ENCODE measurements around the gene PSMB1. TPM values are rescaled to one million over a fixed set of nuclear protein-coding genes. Genes with fewer than 3 reads are reported as not detected.

Gene PSMB1
- total and polyA plus RNA-seq, 4 experiments from 2014 or later: 94.2 to 705 (median 272) TPM

DNA sequence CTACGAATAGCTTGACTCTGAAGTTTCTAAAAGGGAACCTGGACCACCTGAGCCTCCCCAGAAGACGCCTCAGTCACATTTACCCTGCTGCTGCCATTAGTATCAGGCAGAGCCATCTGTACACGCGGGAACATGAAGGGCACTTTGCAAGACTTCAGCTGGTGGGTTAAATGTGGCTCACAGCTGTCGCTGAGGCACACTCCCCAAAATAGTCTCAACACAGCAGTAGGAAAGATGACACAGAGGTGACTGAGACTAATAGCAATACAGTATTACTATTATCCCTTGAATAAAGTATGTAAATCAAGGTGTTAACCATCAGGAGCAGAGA lies 29.0 kb downstream of the PSMB1 start:
- intact Hi-C loops (cut with micrococcal nuclease): no loop called here
- POLR2A ChIA-PET (ENCODE audit: partially characterized antibody): no interaction called here
- Mint-ChIP-seq H3K4me3 (no peak overlapping the region), H3K27ac (no peak overlapping the region), H3K4me1 (no peaks in the 10 kb centered on the region), H3K9me3 (no peaks in the 10 kb centered on the region), H3K36me3 (no peaks in the 10 kb centered on the region), H3K27me3 (peaks cover 2 to 7% of the 10 kb centered on the region in 2 donors)
- Histone ChIP-seq H3K27ac (ENCODE audit: low read depth, low read length) (no peak overlapping the region), H3K9me3 (ENCODE audit: control insufficient read depth in 1 of 2, low read length in 2 of 2) (no peaks in the 10 kb centered on the region), H3K4me1 (ENCODE audit: insufficient read depth, low read length) (no peaks in the 10 kb centered on the region), H3K4me3 (ENCODE audit: low read length in 2 of 2) (no peak overlapping the region), H3K36me3 (ENCODE audit: insufficient read depth, low read length) (no peaks in the 10 kb centered on the region), H3K27me3 (ENCODE audit: insufficient read depth, low read length) (peaks cover 6% of the 10 kb centered on the region)
- CTCF ChIA-PET (ENCODE audit: partially characterized antibody): interaction anchor here (0.8 kb wide), 1 partner anchor 734 kb away, joined by 3 read pairs; no protein-coding TSS in a partner anchor
- no peak for DNase-seq

GRCh38 chr6:170523256-170524171 lies 29.6 kb downstream of the PSMB1 start:
- no peak overlapping the region for H3K27ac Mint-ChIP-seq
- H3K27me3 Mint-ChIP-seq: peaks cover 4 to 7% of the 10 kb centered on the region in 2 donors
- H3K27ac ChIP-seq (ENCODE audit: low read depth, low read length): no peak overlapping the region
- H3K4me1 Mint-ChIP-seq: no peaks in the 10 kb centered on the region
- no peak overlapping the region for H3K4me3 Mint-ChIP-seq
- no peaks in the 10 kb centered on the region for H3K36me3 Mint-ChIP-seq
- intact Hi-C loops (cut with micrococcal nuclease): no loop called here
- H3K27me3 ChIP-seq (ENCODE audit: insufficient read depth, low read length): peaks cover 6% of the 10 kb centered on the region
- CTCF ChIA-PET (ENCODE audit: partially characterized antibody): interaction anchor here (0.8 to 1.2 kb wide), 3 partner anchors 692 to 1566 kb away, joined by 3 read pairs; no protein-coding TSS in a partner anchor
- DNase-seq: no peak
- no peaks in the 10 kb centered on the region for H3K4me1 ChIP-seq (ENCODE audit: insufficient read depth, low read length)
- H3K4me3 ChIP-seq (ENCODE audit: low read length in 2 of 2): no peak overlapping the region
- H3K9me3 ChIP-seq (ENCODE audit: control insufficient read depth in 1 of 2, low read length in 2 of 2): no peaks in the 10 kb centered on the region
- H3K36me3 ChIP-seq (ENCODE audit: insufficient read depth, low read length): no peaks in the 10 kb centered on the region
- POLR2A ChIA-PET (ENCODE audit: partially characterized antibody): no interaction called here
- H3K9me3 Mint-ChIP-seq: no peaks in the 10 kb centered on the region

DNA sequence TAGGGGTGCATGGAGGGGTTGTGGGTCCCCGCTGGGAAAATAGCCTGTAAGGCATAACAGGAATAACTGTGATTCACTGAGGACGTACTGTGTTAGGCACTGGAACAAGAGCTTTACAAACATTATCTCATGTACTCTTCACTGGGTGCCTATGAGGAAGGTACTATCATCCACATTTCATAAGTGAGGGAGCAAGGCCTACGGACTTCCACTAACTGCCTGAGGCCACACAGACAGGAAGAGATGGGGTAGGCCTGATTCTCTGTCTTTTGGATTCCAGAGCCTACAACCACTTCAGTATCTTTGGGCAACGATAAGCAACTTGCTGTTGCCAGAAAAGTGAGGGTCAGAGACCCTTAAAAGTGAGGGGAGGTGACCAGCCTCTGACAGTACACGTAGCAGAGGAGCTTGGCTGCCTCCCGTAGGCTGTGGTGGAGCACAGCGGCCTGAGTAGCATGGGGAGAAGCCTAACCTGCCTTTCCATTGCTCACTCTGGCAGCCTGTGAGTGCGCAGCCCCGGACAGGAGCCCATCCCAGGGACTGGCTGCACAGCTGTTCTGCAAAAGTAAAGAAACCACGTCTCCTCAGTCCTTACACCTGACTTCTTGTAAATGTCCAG lies 30.4 kb downstream of the PSMB1 start:
- ChIA-PET POLR2A (ENCODE audit: partially characterized antibody) (no interaction called here), CTCF (ENCODE audit: partially characterized antibody) (interaction anchor here (0.8 to 1.2 kb wide), 3 partner anchors 692 to 1565 kb away, joined by 3 read pairs; no protein-coding TSS in a partner anchor)
- H3K27ac Mint-ChIP-seq: no peak overlapping the region
- Histone ChIP-seq H3K4me3 (ENCODE audit: low read length in 2 of 2) (no peak overlapping the region), H3K4me1 (ENCODE audit: insufficient read depth, low read length) (no peaks in the 10 kb centered on the region), H3K27ac (ENCODE audit: low read depth, low read length) (no peak overlapping the region), H3K27me3 (ENCODE audit: insufficient read depth, low read length) (peaks cover 9% of the 10 kb centered on the region), H3K36me3 (ENCODE audit: insufficient read depth, low read length) (no peaks in the 10 kb centered on the region), H3K9me3 (ENCODE audit: control insufficient read depth in 1 of 2, low read length in 2 of 2) (no peaks in the 10 kb centered on the region)
- intact Hi-C loops (cut with micrococcal nuclease): no loop called here
- no peak for DNase-seq
- no peak overlapping the region for H3K4me3 Mint-ChIP-seq
- H3K4me1 Mint-ChIP-seq: no peaks in the 10 kb centered on the region
- no peaks in the 10 kb centered on the region for H3K36me3 Mint-ChIP-seq
- no peaks in the 10 kb centered on the region for H3K9me3 Mint-ChIP-seq
- peaks cover 7% of the 10 kb centered on the region in 2 donors for H3K27me3 Mint-ChIP-seq

DNA sequence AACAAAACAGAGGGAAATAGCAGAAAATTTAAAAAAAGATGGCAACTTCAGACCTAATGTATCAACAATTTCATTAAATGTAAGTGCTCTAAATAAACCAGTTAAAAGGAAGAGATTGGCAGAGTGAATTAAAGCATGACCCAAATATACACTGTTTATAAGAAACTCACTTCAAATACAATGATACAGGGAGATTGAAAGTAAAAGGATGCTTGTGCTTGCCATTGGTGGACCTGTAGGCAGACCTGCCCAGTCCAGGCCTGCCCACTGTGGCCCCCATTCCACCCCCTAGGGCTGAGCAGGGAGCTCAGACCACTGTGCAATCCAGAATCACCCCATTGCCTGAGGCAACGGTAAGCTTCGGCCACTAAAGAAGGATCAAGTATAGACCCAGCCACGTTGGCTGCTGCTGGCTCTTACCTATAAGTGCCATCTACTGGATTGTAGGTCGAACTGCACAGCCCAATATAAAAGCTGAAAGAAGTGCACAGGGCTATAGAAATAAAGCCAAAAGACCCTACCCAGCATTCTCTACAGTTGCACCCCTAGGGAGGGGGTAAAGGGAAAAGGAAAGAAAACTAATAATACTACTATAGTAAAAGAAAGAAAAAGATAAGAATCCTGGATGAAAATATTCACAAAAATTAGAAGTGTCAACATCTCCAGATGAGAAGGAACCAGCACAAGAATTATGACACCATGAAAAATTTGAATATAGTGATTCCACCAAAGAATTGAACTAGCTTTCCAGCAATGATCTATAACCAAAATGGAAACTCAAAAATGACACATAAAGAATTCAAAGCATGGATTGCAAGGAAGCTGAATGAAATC lies 36.1 kb downstream of the PSMB1 start:
- Mint-ChIP-seq H3K27me3 (peaks cover 12 to 23% of the 10 kb centered on the region in 2 donors), H3K27ac (no peak overlapping the region), H3K36me3 (no peaks in the 10 kb centered on the region), H3K9me3 (peaks cover 0 to 2% (median 0%) of the 10 kb centered on the region in 8 donors), H3K4me3 (peak overlapping the region in 6 of 8 donors; percentile 46 to 77 (median 70)), H3K4me1 (peaks cover 0 to 2% (median 0%) of the 10 kb centered on the region in 4 donors)
- CTCF ChIA-PET (ENCODE audit: partially characterized antibody): interaction anchor here (0.7 to 3.3 kb wide), 16 partner anchors 9 to 1624 kb away, joined by 3 to 47 read pairs (median 4); no protein-coding TSS in a partner anchor
- intact Hi-C loops (cut with micrococcal nuclease): loop anchor here (1.0 to 2.0 kb wide), 6 partner anchors 527 to 1622 kb away; no protein-coding TSS in a partner anchor
- Histone ChIP-seq H3K36me3 (ENCODE audit: insufficient read depth, low read length) (no peaks in the 10 kb centered on the region), H3K27me3 (ENCODE audit: insufficient read depth, low read length) (peaks cover 3% of the 10 kb centered on the region), H3K27ac (ENCODE audit: low read depth, low read length) (no peak overlapping the region), H3K4me3 (ENCODE audit: low read length in 2 of 2) (no peak overlapping the region), H3K9me3 (ENCODE audit: control insufficient read depth in 1 of 2, low read length in 2 of 2) (no peaks in the 10 kb centered on the region), H3K4me1 (ENCODE audit: insufficient read depth, low read length) (peaks cover 3% of the 10 kb centered on the region)
- peak; percentile 40 to 53 (median 48) for DNase-seq
- POLR2A ChIA-PET (ENCODE audit: partially characterized antibody): interaction anchor here (0.7 kb wide), 1 partner anchor 241 kb away, joined by 3 read pairs; no protein-coding TSS in a partner anchor

DNA sequence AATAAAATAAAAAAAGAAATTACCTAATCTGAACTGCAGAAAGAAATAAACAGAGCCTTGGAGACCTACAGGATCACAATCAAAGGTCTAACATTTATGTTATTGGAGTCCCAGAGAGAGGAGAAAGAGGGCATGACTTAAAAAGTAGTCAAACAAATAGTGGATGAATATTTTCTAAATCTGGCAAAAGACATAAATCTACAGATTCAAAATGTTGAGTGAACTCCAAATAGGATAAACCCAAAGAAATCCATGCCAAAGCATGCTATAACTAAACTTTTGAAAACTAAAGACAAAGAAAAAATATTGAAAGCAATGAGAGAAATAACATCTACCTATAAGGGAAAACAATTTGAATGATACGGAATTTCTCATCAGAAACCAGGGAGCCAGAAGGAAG lies 38.2 kb downstream of the PSMB1 start:
- Mint-ChIP-seq H3K27ac (no peak overlapping the region), H3K9me3 (peaks cover 0 to 3% (median 0%) of the 10 kb centered on the region in 8 donors), H3K36me3 (no peaks in the 10 kb centered on the region), H3K27me3 (peaks cover 12 to 24% of the 10 kb centered on the region in 2 donors), H3K4me3 (no peak overlapping the region), H3K4me1 (peaks cover 0 to 2% (median 0%) of the 10 kb centered on the region in 4 donors)
- Histone ChIP-seq H3K36me3 (ENCODE audit: insufficient read depth, low read length) (no peaks in the 10 kb centered on the region), H3K4me3 (ENCODE audit: low read length in 2 of 2) (no peak overlapping the region), H3K9me3 (ENCODE audit: control insufficient read depth in 1 of 2, low read length in 2 of 2) (no peaks in the 10 kb centered on the region), H3K27ac (ENCODE audit: low read depth, low read length) (no peak overlapping the region), H3K4me1 (ENCODE audit: insufficient read depth, low read length) (peaks cover 3% of the 10 kb centered on the region), H3K27me3 (ENCODE audit: insufficient read depth, low read length) (peaks cover 3% of the 10 kb centered on the region)
- DNase-seq: no peak
- CTCF ChIA-PET (ENCODE audit: partially characterized antibody): no interaction called here
- POLR2A ChIA-PET (ENCODE audit: partially characterized antibody): no interaction called here
- intact Hi-C loops (cut with micrococcal nuclease): no loop called here

DNA sequence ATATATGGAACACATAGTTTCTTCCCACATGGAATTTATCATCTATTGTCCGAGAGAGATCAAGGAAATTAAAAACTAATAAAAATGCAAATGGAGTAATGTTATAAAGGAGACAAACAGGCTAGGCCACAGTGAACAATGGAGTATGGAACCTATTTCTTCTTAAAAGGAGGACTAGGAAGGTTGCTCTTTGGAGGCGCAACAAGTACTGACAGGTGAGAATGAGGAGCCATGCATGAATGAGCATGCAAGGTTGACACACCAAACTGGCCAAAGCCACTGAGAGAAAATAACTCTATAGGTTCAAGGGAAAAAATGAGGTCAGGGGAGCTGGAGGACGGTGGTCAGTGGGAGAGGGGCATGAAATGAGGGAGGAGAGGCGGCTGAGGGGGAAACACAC lies 40.9 kb downstream of the PSMB1 start:
- Mint-ChIP-seq H3K9me3 (peaks cover 0 to 4% (median 0%) of the 10 kb centered on the region in 8 donors), H3K27ac (no peak overlapping the region), H3K4me3 (no peak overlapping the region), H3K27me3 (peaks cover 5 to 23% of the 10 kb centered on the region in 2 donors), H3K4me1 (peaks cover 0 to 2% (median 0%) of the 10 kb centered on the region in 4 donors), H3K36me3 (no peaks in the 10 kb centered on the region)
- Histone ChIP-seq H3K27me3 (ENCODE audit: insufficient read depth, low read length) (no peaks in the 10 kb centered on the region), H3K9me3 (ENCODE audit: control insufficient read depth in 1 of 2, low read length in 2 of 2) (no peaks in the 10 kb centered on the region), H3K4me3 (ENCODE audit: low read length in 2 of 2) (no peak overlapping the region), H3K4me1 (ENCODE audit: insufficient read depth, low read length) (peaks cover 3% of the 10 kb centered on the region), H3K27ac (ENCODE audit: low read depth, low read length) (no peak overlapping the region), H3K36me3 (ENCODE audit: insufficient read depth, low read length) (no peaks in the 10 kb centered on the region)
- intact Hi-C loops (cut with micrococcal nuclease): no loop called here
- ChIA-PET CTCF (ENCODE audit: partially characterized antibody) (interaction anchor here (1.7 kb wide), 1 partner anchor 722 kb away, joined by 6 read pairs; no protein-coding TSS in a partner anchor), POLR2A (ENCODE audit: partially characterized antibody) (no interaction called here)
- DNase-seq: no peak

Data from CD4-positive, alpha-beta memory T cell (primary cell).